HG03060 (cell line): Measurements from ENCODE around the gene ALK.

Experiments used
- ATAC-seq: cut with Tn5 transposase; IDR thresholded peaks from one replicate; pipeline ENCODE4 v1.9.1; 2021; ENCODE audit warnings: low read depth, moderate number of reproducible peaks; ENCODE audit not compliant: unreplicated experiment

The ALK gene

GRCh38 chr2:29921560-29921915, at the start of gene ALK:
Gene ALK, minus strand, starts transcription at chr2:29921586. Its CDS starts 927 bp downstream, at chr2:29920659.
- ATAC-seq, result no peak

DNA sequence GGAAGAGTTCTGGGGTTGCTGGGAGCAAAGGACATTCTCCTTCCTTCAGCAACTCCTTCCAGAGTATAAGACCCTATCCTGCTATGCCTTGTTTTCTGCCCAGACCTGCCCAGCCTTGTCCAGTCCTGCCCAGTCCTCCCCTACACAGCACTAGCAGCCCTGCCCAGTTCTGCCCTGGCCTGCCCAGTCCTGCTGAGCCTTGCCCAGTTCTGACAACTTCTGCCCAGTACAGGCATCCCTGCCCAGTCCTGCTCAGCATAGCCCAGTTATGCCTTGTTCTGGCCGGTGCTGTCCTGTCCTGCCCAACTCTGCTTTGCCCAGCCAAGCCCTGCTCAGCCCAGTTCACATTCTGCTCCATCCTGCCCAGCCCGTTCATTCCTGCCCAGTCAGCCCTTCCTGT, 44.9 kb upstream of the ALK start:
- ATAC-seq, result no peak

- ATAC-seq, result no peak
These were observed 42.7 kb upstream of the ALK start for GRCh38 chr2:29963972-29964570.

DNA sequence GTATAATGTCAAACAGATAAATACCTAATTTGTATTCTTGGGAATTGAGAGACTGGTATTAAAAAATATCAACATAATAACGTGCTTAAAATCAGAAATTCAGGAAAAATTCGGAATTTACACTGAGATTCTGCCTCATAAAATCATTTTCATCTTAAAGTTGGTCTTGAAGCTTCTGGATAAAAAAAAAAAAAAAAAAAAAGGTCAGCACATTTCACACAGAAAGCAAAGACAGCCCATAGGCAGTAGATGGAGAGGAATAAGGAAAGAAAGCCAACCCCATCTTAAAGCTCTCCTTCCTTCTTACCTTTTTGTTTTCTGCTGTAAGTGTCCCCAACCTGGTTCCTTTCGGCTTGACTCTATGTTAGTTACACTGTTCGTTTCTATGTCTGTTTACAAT, 41.5 kb upstream of the ALK start:
- no peak for ATAC-seq

DNA sequence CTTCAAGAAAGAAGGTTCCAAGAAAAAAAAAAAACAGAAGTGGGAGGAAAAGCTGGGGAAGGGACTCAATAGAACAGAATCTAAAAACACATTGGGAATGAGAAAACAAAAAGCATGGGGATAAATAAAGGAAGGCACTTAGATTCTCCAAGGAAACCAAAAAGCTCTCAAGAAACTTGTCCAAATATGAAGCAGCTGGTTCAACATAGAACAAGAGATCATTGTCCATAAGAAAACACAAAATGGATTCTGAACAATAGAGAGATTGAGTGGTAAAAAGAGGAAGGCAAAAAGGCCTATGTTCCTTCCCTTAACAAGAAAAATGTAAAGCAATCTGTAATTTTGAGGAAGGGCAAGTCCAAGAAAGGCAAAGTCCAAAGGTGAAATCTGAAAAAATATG, 32.9 kb upstream of the ALK start:
- no peak for ATAC-seq

DNA sequence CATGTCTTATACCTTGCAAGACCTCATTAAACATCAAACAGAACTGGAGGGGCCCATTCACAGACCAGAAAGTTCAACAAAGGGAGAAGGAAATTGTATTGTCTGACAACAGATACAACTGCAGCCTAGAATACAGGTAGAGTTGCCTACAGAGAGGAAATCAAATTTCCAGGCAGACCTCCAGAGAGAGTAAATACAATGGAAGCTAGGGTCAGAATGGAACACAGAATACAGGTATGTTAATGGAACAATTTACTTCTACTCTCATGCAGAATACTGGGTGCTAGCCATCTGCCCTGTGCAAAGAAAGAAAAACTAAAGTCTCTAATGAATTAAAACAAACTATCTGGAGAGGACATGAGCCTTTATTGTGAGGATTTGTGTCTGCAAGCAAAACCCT, 31.6 kb upstream of the ALK start:
- no peak for ATAC-seq

DNA sequence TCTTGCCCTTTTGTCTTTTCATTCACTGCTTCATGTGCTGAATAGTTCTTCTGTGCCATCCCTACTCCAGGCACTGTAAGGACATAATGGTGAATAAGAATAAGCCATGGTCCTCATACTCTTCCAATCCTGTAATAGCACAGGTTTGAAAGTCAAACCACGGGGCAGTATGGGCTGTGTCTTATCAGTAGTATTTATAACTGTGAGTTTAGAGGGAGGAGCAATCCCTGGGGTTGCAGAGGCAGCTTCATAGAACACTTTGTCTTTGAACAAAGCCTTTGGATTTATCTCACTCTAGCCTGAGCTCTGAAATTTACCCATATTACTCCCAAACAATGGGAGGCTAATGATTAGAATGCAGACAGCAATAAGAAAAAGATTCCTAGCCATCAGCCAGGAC, 30.2 kb upstream of the ALK start:
- no peak for ATAC-seq

DNA sequence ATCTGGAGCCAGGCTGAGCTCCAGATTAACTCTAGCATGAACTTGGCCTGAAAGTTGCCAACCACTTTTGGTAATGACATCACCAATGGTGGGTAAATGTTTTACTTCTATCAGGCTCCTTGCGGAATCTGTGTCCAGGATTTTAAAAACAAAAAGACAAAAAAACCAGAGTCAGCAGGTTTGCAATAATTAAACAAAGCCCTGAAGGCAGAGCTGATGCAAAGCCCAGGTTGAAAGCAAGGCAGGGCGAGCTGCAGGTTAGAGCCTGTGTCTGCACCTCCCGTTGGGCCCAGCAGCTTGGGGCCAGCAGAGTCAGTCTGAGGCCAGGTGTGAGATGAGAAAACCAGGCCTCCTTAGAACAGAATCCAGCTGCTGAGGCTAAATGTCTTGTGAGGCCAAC, 29.1 kb upstream of the ALK start:
- no peak for ATAC-seq

GRCh38 chr2:29949042-29949441, 27.7 kb upstream of the ALK start:
- ATAC-seq, result no peak

GRCh38 chr2:29946505-29946904, 25.1 kb upstream of the ALK start:
- no peak for ATAC-seq

DNA sequence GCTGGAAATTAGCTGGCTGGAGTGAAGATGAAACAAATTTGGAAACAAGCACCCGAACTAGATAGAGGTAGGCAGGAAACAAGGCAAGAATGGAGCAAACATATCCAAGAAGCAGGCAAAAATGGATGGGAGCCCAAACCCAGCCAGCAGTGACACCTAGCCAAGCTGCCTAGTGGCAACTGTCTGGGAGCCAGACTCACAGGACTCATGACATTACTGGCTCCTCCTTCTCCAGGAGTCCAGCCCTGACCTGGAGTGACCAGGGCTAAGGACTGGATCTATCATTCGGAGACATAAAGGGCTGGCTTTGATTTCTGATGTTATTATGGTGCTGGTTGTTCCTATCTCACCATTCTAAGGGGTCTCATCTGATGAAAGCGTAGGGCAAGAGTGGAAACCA, 21.3 kb upstream of the ALK start:
- ATAC-seq, result no peak

GRCh38 chr2:29940706-29941105, 19.3 kb upstream of the ALK start:
- ATAC-seq, result no peak

- no peak for ATAC-seq
These were observed 14.6 kb upstream of the ALK start for GRCh38 chr2:29936020-29936419.

DNA sequence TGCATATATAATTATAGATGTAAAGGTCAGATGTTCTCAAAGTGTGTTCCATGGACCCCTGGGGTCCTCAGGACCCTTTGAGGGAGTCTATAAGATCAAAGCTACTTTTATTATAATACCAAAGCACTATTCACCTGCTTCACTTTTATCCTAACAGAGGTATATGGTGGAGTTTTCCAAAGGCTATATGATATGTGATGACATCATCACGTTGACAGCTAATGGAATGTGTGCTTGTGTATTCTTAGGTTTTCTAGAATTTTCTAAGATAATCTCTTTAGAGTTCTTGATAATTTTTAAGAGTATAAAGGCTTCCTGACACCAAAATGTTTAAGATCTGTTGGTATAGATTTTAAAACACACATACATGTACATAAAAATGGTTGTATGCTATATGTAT, 10.4 kb upstream of the ALK start:
- ATAC-seq, result no peak

DNA sequence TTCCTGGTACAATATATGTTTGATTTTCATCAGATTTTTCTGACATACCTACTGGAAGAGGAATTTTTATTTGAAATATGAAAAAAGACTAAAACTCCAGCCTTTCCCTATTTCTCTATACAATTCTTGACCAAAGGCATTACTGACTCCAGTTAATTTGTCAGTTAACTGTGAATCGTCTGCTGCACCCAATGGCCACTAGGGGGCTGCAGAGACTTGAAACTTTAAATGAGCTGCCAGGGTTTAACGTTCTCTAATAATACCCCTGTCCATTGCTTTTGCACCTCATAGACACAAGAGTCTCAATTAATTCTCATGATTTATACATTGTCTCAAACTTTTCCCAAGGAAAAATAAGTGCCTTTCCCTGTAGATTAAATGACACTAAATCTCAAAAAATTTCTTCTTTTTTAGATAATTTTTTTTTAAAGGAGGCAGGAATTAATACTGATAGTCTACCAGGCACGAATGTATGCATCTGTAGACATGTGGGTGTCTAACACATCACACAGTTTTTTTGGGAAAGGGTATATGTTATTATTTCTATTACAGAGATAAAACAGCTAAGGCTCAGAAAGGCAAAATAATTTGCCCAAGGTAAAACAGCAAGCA, 1.8 kb upstream of the ALK start:
- no peak for ATAC-seq

DNA sequence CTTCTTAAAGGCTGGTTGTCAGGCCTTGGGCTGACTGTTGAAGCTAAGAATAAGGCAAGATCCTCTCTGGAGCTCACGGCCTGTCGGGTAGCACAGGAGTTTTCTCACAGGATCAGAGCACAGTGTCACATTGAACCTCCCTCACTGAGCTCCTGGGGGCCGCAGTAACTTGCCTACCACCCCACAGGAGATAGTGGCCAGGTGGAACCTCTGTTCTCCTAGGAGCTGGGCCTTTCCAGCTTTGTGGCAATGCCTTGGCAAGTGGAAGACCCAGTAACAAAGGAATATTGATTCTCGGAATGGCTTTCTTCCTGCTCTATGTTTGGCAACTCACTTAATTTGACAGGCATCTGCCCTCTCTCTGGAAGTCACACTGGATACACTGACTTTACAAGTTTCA, 1.2 kb upstream of the ALK start:
- ATAC-seq, result no peak

- ATAC-seq, result no peak
These were observed 491 bp downstream of the ALK start for GRCh38 chr2:29920631-29921559.

DNA sequence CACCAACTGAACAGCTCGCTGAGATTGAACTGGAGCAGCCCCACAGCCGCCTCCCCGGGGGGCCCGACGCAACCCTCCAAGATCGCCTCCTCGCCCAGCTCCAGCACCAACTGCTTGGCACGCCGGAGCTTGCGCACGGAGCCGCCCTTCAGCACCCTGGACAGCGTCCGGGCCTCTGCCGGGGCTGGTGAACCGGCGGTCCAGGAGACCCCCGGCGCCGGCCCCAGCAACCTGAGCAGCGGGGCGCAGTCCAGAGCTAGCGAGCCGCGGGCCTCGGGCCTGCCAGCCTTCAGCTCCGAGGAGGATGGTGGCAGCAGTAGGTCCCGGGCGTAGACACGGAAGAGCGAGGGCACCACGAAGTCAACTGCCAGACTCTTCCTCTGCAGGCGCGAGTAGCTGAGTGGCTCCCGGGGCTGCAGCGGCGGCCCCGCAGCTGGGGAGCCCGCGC, 1.2 kb downstream of the ALK start:
- ATAC-seq, result no peak

- ATAC-seq, result no peak
These were observed 2.4 kb downstream of the ALK start for GRCh38 chr2:29918941-29919340.

- no peak for ATAC-seq
These were observed 3.6 kb downstream of the ALK start for GRCh38 chr2:29917781-29918180.

- ATAC-seq, result no peak
These were observed 4.8 kb downstream of the ALK start for GRCh38 chr2:29916571-29916970.

DNA sequence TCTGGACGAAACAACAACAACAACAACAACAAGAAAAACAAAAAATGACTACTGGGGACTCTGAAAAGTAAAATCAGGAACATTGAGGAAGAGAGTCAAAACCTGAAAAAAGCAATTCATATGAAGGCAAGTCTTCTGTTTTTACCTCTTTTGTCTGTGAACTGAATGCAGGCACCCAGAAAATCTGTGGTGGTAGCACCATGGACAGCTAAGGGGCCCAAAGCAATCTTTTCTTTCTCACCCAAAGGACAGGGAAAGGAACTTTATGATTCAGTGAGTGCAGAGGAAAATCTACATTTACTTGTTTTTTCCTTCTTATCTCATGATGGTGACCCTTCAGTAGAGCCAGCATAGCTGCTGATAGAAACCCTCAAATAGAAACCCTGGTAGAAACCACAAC, 10.4 kb downstream of the ALK start:
- no peak for ATAC-seq
